Right lobe of liver (tissue), 6 donors: ENCODE data around the gene POLR2C. TPM values are rescaled to one million over a fixed set of nuclear protein-coding genes. Genes with fewer than 3 reads are reported as not detected.
A peak's percentile ranks its signal among the peaks of the same experiment; 100 is the strongest.

ENCODE experiments used
- ATAC-seq, 4 donors: fragments of 200-7000 bp; cut with Tn5 transposase; one replicate each; pipeline ENCODE4 v1.9.1; 2020; ENCODE audit warnings: mild to moderate bottlenecking in 4 of 4, moderate library complexity in 4 of 4
- DNase-seq, 3 donors: peaks; one replicate each; pipeline ENCODE4 v3.0.0-alpha.2; 2020
- H3K27ac ChIP-seq, 3 donors: fragments of 200-600 bp; one replicate each; pipeline ENCODE4 v1.8.0; 2022
- H3K27me3 ChIP-seq, 2 donors: fragments of 200-600 bp; one replicate each; pipeline ENCODE4 v1.8.0; 2022
- H3K36me3 ChIP-seq, 4 donors: fragments of 200-600 bp; sonication (generic) in 1 of 4; one replicate each; pipeline versions ENCODE4 v1.5.1 to v1.8.0; 2017 to 2022; ENCODE audit warnings: control low read depth in 1 of 4
- H3K4me1 ChIP-seq, 4 donors: fragments of 200-600 bp; sonication (generic) in 1 of 4; one replicate each; pipeline versions ENCODE4 v1.5.1 to v1.8.0; 2017 to 2022; ENCODE audit warnings: control low read depth in 1 of 4
- H3K4me3 ChIP-seq, 3 donors: fragments of 200-600 bp; one replicate each; pipeline ENCODE4 v1.8.0; 2022
- H3K9me3 ChIP-seq, 4 donors: fragments of 200-600 bp; sonication (generic) in 1 of 4; one replicate each; pipeline versions ENCODE4 v1.5.1 to v1.8.0; 2017 to 2022; ENCODE audit warnings: control low read depth in 1 of 4
- CTCF ChIP-seq, 4 donors: fragments of 200-600 bp in 3 of 4; fragments of 450-650 bp in 1 of 4; IDR thresholded peaks; one replicate each; pipeline versions ENCODE4 v1.5.1 to v1.8.0; 2016 to 2022; ENCODE audit warnings: antibody characterized with exemption in 4 of 4, mild to moderate bottlenecking in 2 of 4
- POLR2A ChIP-seq: fragments of 450-650 bp; IDR thresholded peaks from one replicate; pipeline ENCODE4 v1.6.1; 2017; ENCODE audit warnings: antibody characterized with exemption, mild to moderate bottlenecking
- WGBS: methylation state at CpG from one replicate; pipeline ENCODE4 v1.1.6; 2018; ENCODE audit warnings: low coverage, low lambda C conversion rate; ENCODE audit not compliant: insufficient coverage; ENCODE audit errors: missing lambda C conversion rate; 5-methylcytosine and 5-hydroxymethylcytosine counted together
- intact Hi-C, 2 donors: fragments of 100-400 bp; cut with DNase I; formaldehyde crosslinking; loops; one replicate each; pipeline versions ENCODE4 v1.11.2 to v1.14.1; 2022
- total RNA-seq, 6 experiments: library from RNA; depleted of rRNA in 2 of 6; stranded (reverse); fragments of >200 nt in 2 of 6; fragmentation: NEBNext Ultra II Directional in 3 of 6; extraction: Animal tissue kit (Norgen Biotek cat#: 25700) in 3 of 6; gene quantifications; one replicate each; pipeline versions ENCODE4 v1.1.0 to v1.2.4, GENCODE V29; 2016 to 2023
- donor health status: DM: no; HTN: yes; CAD: no.
- donor health status: DM: no; HTN: no; CAD: no.
- donor health status: DM: no; HTN: no; CAD: no.
- donor health status: DM: no; HTN: yes; CAD: no.
- donor health status: DM: no; HTN: yes; CAD: no.

Gene POLR2C
- total RNA-seq, 6 experiments from 2014 or later = 27.7 to 70.2 (median 35.4) TPM

GRCh38 chr16:57486858-57487834 is 24.7 kb downstream of the POLR2C start:
- Histone ChIP-seq H3K4me1 (peaks cover 0 to 9% (median 4%) of the 10 kb centered on the region in 4 donors), H3K9me3 (no peaks in the 10 kb centered on the region), H3K36me3 (no peaks in the 10 kb centered on the region), H3K27ac (no peak overlapping the region), H3K27me3 (no peaks in the 10 kb centered on the region), H3K4me3 (no peak overlapping the region)
- 92% methylated on average over 4 of the region's 8 CpGs for whole genome bisulfite sequencing
- TF ChIP-seq POLR2A = no peak
- no peak for TF ChIP-seq CTCF (IDR thresholded peaks at IDR 0.05)
- intact Hi-C loops = no loop called here
- ATAC-seq = no peak
- DNase-seq = peak in 1 of 3 donors; percentile 38

- intact Hi-C loops = no loop called here
- TF ChIP-seq POLR2A (no peak), CTCF (IDR thresholded peaks at IDR 0.05) (no peak)
- Histone ChIP-seq H3K9me3 (no peaks in the 10 kb centered on the region), H3K4me3 (no peak overlapping the region), H3K4me1 (peaks cover 0 to 9% (median 4%) of the 10 kb centered on the region in 4 donors), H3K27me3 (no peaks in the 10 kb centered on the region), H3K27ac (no peak overlapping the region), H3K36me3 (no peaks in the 10 kb centered on the region)
- DNase-seq (peak in 1 of 3 donors; percentile 10), ATAC-seq (no peak)
- 100% methylated on average over 5 of the region's 5 CpGs for WGBS
These were observed 26.8 kb downstream of the POLR2C start for GRCh38 chr16:57489229-57489628.

- Histone ChIP-seq H3K27ac (no peak overlapping the region), H3K4me3 (no peak overlapping the region), H3K9me3 (no peaks in the 10 kb centered on the region), H3K36me3 (no peaks in the 10 kb centered on the region), H3K4me1 (no peaks in the 10 kb centered on the region), H3K27me3 (no peaks in the 10 kb centered on the region)
- 83% methylated on average over 4 of the region's 4 CpGs for WGBS
- ATAC-seq = no peak
- intact Hi-C loops = no loop called here
- no peak for TF ChIP-seq POLR2A
- no peak for TF ChIP-seq CTCF (IDR thresholded peaks at IDR 0.05)
- no peak for DNase-seq
These were observed 31.3 kb downstream of the POLR2C start for GRCh38 chr16:57493767-57494166.

- Histone ChIP-seq H3K27ac (no peak overlapping the region), H3K27me3 (no peaks in the 10 kb centered on the region), H3K36me3 (no peaks in the 10 kb centered on the region), H3K4me3 (no peak overlapping the region), H3K9me3 (no peaks in the 10 kb centered on the region), H3K4me1 (peaks cover 0 to 19% (median 3%) of the 10 kb centered on the region in 4 donors)
- ATAC-seq (no peak), DNase-seq (peak in 1 of 3 donors; percentile 33)
- intact Hi-C loops = no loop called here
- TF ChIP-seq POLR2A (no peak), CTCF (IDR thresholded peaks at IDR 0.05) (no peak)
- 71% methylated on average over 7 of the region's 13 CpGs for WGBS
These were observed 34.6 kb downstream of the POLR2C start for GRCh38 chr16:57497121-57497520.
